GM21529 (cell line): ENCODE results near the gene PRDM5.
A peak's percentile ranks its signal among the peaks of the same experiment; 100 is the strongest.

Experiments used
- ATAC-seq: cut with Tn5 transposase; IDR thresholded peaks from one replicate; pipeline ENCODE4 v1.9.1; 2021; ENCODE audit not compliant: unreplicated experiment

Gene PRDM5

GRCh38 chr4:120718979-120719566 lies 203.5 kb downstream of the PRDM5 start:
- ATAC-seq: peak; percentile 88

DNA sequence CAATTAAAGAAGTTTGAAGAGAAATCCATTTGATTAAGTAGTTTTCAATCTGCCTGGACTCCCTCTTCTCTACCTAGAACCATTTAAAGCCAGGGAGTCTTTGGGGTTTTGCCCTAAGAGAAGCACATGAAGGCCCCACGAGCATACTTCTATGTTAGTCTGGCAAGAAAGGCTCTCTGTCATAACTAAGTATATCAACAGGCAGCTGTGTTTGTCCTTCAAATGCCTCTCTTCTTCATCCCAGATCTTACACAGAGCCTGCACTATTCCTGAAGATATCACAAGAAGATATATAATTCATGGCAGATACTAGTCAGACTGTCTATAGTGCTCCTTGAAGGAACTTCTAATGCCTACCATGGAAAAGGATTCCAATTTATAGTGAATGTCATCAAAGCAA lies 206.2 kb downstream of the PRDM5 start:
- no peak for ATAC-seq

- no peak for ATAC-seq
Measured at GRCh38 chr4:120714417-120715010, 208.0 kb downstream of the PRDM5 start.

GRCh38 chr4:120709991-120710390 lies 212.5 kb downstream of the PRDM5 start:
- ATAC-seq: no peak

DNA sequence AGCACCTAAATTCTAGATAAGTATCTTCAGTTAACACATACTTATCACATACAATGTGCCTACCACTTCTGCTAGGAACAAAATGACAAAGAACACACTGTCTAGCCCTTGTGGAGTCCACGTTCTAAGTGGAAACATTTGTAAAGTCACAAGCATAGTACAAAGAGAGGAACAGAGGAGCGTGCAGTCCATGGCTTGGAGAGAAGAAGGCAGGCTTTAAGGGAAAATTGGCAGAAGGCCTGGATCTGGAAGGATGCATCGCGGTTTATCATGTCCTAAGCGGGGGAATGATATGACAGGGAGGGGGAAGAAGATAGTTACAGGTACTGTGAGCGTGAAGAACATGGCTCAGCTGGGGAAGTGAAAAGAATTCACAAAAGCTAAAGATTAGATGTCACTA lies 218.0 kb downstream of the PRDM5 start:
- no peak for ATAC-seq

DNA sequence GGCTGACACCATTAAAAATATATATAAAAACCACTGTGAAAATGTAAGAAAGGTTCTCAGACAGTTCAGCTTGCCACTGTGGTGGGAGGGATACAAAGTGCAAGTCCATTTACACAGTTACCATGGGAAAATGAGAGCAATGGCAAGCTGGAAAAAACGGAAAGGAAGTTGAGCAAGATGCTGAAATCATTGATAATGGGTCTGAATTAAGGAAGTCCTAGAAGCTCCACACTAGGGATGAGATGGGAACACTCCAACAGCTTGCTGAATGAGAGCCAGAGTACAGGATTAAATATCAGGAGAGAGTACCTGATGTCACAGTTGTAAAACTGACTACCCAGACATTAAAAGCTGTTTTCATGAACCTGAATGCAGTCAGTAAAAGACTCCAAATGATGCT lies 218.6 kb downstream of the PRDM5 start:
- ATAC-seq: no peak

GRCh38 chr4:120699354-120699753 lies 223.2 kb downstream of the PRDM5 start:
- no peak for ATAC-seq

DNA sequence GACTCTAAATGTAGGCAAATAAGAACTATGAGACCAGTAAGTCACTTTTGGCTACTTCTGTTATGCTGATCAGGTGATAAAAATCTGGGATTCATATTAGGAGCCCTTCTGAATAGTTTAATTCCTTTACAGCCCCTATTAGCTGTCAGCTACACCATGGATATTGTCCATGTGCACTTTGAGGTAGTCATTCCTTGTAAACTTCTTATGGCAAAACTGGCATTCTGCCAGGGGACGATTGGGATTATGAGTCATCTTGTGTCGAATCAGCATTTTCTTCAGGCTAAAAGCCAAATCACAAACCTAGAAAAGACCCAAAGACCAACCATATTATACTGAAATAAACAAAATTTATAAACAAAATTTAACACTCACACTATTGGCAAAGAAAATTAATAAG lies 227.6 kb downstream of the PRDM5 start:
- ATAC-seq: no peak

DNA sequence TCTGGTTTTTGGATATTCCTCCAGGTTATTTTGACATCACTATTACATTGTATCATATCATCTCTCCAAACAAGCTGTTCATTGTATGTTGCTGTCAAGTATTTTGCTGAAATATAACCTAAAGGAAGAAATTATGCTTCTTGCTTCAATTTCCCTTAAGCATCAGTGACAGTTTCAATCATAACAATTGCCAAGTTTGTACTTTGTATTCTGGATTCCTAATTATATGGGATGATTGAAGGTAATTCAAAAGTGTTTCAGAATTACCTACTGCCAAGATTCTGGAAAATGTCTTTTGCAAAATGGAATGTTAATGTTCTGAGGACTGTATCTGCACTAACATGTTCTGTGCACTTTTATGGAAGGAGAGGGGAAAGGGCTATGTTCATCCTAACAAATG lies 228.7 kb downstream of the PRDM5 start:
- ATAC-seq: no peak

GRCh38 chr4:120692964-120693363 lies 229.6 kb downstream of the PRDM5 start:
- ATAC-seq: no peak

GRCh38 chr4:120691536-120691935 lies 231.0 kb downstream of the PRDM5 start:
- ATAC-seq: no peak

DNA sequence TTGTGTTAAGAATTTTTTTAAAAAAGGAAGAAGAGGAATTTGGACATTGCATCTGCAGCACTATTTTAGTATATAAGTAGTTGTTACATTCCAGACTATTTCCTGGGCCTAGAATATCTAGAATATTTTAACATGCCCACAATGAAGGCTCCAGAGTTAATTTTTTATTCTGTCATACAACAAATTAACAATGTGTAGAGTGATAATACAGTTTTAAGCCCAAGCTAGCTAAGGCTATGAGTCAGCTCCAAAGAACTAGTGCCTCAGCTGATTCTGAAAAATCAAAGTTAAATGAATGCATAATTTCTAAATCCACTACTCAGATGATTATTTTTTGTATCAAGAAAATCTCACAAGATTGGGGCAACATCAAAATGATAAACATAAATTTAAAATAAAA lies 231.4 kb downstream of the PRDM5 start:
- ATAC-seq: no peak

DNA sequence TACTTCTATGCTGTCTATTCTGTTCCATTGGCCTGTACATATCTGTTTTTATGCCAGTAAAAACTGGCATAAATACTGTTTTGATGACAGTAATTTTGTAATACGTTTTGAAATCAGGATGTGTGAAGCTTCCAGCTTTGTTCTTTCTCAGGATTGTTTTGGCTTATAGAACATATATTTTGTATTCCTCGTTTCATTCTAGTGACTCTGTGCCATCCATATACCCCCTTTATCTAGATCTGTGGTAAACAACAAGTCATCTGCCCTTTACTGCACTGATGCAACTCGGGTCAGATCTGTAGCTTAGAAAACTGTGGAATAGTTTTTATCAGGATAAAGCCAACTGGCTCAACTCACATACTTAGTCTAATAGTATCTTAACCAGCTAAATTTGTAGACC lies 233.7 kb downstream of the PRDM5 start:
- ATAC-seq: no peak

DNA sequence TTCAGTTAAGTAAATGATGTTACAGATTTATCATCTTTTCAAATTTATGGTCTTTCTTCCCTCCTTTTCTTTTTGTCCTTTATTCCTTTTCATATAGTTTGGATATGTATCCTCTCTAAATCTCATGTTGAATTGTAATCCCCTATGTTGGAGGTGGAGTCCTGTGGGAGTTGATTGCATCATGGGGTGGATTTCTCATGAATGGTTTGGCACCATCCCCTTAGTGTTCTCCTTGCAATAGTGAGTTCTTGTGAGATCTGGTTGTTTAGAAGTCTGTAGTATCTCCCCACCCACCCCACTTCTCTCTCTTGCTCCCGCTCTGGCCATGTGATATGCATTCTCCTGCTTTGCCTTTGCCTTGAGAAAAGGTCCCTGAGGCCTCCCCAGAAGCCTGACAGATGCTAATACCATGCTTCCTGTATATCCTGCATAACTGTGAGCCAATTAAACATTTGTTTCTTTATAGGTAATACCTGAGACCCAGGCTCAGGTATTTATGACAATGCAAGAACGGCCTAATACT lies 236.7 kb downstream of the PRDM5 start:
- ATAC-seq: no peak

DNA sequence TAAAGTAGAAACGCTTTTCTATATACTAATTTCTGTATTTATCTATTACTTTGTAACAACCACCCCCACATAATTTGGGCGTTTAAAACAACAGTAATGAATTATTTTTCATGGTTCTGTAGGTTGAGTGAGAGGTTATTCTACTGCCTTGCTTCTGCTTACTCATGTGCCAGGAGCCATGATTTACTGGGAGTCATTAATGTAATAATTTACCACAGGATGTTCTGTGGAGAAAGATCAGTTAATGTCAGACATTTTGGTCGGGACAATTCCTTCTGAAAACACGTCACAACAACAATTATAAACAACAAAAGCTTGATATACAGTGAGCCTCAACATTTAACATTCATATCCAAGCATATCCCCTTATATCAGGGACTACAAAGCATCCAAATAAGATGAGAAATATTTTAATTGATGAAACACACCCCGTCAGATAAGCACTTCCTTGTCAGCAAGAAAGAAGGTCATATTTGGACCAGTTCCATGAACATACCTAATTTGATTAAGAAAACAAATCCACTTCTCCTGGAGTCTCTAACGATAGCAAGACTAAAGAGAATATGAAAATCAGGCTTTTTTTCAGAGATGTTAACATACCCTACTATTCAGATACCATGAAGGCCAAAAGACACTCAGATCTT lies 238.5 kb downstream of the PRDM5 start:
- ATAC-seq: no peak

DNA sequence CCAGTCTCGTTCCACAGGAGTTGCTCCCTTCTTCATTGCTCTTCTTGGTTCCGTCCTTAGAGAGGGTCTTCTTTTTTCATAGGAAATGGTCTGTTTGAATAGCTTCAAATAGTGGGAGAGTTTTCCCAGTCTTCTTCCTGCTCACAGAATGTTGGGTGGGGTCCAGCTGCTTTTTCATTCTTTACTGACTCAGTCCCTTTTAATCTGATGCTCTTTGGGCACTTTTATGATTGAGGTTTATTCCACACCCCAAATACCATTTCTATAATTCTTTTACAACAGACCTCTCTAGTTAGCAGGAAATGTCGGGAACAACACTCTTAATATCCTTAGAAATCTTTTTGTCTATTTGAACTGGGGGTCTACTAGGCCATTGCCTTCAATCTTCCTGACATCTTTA lies 239.5 kb downstream of the PRDM5 start:
- ATAC-seq: no peak

DNA sequence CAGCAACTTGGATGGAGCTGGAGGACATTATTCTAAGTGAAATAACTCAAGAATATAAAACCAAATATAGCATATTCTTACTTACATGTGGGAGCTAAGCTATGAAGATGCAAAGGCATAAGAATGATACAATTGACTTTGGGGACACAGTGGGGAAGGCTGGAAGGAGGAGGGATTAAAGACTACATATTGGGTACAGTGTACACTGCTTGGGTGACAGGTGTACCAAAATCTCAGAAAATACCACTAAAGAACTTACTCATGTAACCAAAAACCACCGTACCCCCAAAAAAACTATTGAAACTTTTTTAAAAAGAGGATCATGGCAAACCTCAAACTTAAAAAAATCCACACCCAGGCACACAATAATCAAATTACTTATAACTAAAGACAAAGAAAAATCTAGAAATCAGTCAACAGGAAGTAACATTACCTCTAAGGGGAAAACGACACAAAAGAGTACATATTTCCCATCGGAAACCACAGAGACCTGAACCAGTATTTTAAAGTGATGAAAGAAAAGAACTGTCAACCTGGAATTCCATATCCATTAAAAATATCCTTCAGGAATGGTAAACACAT lies 241.8 kb downstream of the PRDM5 start:
- no peak for ATAC-seq

DNA sequence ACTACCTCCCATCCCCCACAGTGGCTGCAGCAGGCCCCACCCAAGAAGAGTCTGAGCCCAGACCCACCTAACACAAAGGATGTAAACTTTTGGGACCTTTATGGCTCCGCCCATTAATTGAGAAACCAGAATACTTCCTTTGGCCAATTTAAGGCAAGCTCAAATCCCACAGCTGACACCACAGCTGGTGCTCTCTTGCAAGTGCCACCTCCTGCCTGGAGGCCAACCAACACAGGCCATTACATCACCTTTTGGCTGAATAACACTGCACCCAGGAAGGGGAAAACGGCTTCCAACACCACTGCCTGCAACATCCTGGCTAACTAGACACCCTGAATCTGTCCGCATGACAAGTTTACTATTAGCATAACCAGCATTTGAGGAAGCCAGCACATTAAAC lies 248.8 kb downstream of the PRDM5 start:
- ATAC-seq: no peak

DNA sequence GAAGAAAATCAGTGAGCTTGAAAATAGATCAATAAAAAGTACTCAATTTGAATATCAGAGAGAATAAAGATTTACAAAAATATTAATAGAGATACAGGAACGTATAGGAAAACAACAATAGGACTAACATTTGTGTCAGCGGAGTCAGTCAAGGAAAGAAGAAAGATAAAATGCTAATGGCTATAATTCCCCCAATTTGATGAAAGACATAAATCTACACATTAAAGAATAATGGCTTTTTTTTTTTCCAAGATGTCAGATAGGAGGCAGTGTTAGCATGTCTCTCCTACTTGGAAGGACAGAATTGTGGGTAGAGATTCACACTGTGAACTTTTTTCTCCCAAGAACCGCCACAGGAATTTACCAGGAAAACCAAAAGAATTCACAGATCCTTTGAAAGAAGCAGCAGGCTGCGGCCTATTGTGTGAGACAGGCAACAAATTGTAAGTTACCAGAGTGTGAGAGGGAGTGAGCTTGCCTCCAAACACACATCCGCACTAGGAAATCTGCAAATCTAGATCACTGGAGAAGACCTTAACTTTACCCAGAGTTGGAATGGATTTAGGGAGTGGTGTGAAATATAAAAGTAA lies 249.9 kb downstream of the PRDM5 start:
- ATAC-seq: no peak

DNA sequence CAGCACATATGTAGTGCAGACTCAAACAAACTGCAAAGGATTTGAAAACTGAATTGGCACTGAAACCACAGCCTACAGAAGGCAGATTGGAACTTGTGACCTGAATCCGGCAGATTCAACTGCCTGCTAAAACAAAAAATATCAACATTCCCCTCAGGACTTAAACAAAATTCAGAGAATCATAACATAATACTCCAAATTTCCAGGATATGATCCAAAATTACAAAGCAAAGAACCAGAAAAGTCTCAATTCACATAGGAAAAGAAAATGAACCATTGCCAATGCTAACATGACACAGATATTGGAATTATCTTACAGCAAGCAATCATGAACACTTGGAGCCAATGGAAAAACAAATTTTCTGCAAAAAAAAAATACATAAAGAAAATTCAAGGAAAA lies 250.4 kb downstream of the PRDM5 start:
- no peak for ATAC-seq

GRCh38 chr4:120671538-120671937 lies 251.0 kb downstream of the PRDM5 start:
- no peak for ATAC-seq

DNA sequence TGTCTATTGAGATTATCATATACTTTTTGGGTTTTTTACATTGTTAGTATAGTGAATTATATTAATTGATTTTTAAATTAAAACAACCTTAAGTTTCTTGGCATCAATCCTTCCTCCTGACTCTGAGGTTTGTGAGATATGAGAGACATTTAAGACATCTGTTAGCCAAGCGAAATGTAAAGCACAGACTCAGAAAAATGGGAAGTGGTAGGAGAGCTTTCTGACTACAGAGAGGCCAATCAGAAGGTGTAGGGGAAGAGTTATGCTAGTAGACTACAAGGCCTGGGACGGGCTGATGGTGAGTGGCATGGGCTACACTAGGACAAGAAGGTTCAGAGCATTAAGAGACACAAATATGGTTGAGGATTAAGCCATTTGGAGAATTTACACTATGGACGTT lies 255.4 kb downstream of the PRDM5 start:
- no peak for ATAC-seq
